G401 (cell line): ENCODE measurements around the gene BASP1. TPM values are rescaled to one million over a fixed set of nuclear protein-coding genes. Genes with fewer than 3 reads are reported as not detected.
A peak's percentile ranks its signal among the peaks of the same experiment; 100 is the strongest.
"Not testable (repeated sequence)": the region's sequence is repeated elsewhere in the genome, so short reads cannot be mapped to it uniquely, and the experiment has no call there.

Source experiments
- DNase-seq: peaks from one replicate; pipeline ENCODE4 v3.0.0-alpha.2; 2015; ENCODE audit warnings: low spot score
- in situ Hi-C: cut with HindIII; loops from 2 replicates; pipeline ENCODE4 v1.10.0; 2016; ENCODE audit warnings: low sequenced_read_pairs, mixed read lengths
- total RNA-seq: library from RNA; depleted of rRNA; stranded (reverse); fragments of >200 nt; shearing (Covaris generic); gene quantifications from 2 replicates; pipeline ENCODE4 v1.2.3, GENCODE V29; 2014

BASP1 gene
- total RNA-seq, 1 experiment from 2014 or later, result not detected

DNA sequence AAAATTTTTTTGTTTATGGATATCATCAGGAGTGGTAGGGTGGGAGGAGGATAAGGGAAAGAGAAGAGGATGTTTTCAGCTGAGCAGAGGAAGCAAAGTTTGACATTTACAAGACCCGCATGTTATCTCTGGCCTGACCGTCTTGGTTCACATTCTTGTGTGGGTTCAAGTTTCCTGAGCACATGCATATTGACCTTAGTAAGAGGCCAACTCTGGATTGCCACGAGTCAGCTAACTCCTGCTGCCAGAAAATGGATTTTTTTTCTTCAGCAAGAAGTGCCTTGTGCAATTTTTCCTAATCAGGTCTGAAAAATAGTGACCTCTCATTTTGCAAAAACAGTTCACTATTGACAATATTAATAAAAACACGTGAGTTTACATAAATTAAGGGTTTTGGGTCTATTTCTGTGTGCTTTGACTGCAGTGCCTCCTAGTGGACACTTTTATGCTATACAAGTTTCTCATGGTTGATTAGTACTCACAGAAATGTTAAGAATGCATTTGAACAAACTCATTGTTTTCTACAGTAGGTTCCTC, 27.1 kb upstream of the BASP1 start:
- in situ Hi-C loops, result no loop called here
- peak; percentile 45 for DNase-seq

DNA sequence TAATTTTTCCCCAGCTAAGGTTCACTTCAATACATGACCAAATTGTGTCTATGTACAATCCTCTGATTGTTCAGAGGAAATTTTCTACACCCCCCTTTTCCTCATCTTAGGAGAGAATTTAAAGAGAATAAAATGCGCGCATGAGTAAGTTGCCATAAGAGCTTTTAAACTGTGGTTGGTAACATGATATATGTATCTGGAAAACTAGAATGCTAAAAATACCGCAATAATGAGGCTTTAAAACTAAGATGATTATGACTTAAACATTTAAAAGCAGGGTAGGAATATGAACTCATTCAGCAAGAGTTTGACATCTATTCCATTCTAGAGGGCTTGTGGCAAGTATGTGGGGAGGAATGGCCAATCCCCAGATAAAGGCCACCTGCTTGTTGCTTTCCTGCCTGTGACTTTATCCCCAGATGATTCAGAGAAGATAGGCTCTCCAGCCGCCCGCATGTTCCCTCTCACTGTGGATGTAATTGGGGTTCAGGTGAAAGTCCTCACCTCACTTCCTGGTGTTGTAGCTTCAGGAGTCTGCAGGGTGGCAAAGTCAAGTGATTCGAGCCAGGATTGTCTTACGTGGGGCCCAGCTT, 26.5 kb upstream of the BASP1 start:
- no peak for DNase-seq
- in situ Hi-C loops, result no loop called here

DNA sequence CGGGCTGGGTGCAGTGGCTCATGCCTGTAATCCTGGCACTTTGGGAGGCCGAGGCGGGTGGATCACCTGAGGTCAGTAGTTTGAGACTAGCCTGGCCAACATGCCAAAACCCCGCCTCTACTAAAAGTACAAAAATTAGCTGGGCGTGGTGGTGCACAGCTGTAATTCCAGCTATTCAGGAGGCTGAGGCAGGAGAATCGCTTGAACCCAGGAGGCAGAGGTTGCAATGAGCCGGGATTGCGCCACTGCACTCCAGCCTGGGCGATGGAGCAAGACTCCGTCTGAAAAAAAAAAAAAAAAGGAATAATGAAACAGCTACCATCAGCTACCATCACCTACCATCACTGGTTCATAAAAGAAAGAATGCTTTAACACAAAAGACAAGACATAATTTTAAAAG, 25.9 kb upstream of the BASP1 start:
- DNase-seq, in situ Hi-C loops: not testable (repeated sequence)

DNA sequence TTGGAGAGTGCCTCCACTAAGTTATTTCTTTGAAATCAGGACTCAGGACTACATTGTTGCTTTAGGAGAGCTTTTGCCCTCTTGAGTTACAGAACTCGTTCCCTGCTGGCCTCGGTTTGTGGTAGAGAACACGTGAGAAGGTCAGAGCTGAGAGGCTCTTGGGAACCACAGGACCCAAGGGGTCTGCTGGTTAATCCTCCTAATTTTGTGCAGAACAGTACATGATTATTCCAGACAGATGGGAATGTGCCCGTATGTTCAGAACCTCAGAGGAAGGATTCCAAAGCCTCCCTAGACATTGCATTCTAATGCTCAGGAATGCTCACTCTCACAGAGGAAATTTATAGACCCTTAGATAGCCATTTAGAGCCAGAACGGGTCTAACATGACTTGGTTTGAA, 25.2 kb upstream of the BASP1 start:
- no peak for DNase-seq
- in situ Hi-C loops, result no loop called here

DNA sequence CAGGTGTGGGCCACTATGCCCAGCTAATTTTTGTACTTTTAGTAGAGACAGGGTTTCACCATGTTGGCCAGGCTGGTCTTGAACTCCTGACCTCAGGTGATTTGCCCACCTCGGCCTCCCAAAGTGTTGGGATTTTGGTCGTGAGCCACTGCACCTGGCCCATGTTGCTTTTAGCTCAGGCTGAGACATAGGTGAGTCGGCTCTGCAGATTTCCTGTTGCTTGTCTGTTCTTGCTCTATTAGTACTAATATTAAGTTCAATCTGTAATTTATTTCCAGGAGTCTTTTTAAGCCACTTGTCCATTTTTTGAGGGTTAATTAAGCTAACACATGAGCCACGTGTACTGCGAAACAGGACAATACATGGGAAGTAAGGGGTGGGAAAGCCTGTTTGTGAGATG, 21.4 kb upstream of the BASP1 start:
- in situ Hi-C loops, result no loop called here
- no peak for DNase-seq

DNA sequence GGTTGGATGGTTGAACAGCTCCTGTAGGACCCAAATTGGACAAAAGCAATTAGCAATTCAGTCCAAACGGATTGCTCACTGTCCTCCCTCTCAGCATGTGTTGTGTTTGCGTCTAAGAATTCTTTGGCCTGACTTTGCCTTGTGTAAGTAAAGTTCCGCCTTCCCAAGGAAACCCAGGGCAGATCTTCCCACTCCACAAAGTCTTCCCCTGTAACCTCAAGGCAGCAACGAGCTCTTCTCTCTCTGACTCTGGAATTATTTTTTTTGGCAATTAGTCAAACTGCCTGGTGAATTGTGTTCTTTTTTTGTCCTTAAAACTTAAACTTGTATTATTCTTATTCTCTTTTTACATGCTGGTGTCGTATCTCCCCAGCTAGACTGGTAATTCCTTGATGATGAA, 20.7 kb upstream of the BASP1 start:
- in situ Hi-C loops, result no loop called here
- DNase-seq, result no peak

DNA sequence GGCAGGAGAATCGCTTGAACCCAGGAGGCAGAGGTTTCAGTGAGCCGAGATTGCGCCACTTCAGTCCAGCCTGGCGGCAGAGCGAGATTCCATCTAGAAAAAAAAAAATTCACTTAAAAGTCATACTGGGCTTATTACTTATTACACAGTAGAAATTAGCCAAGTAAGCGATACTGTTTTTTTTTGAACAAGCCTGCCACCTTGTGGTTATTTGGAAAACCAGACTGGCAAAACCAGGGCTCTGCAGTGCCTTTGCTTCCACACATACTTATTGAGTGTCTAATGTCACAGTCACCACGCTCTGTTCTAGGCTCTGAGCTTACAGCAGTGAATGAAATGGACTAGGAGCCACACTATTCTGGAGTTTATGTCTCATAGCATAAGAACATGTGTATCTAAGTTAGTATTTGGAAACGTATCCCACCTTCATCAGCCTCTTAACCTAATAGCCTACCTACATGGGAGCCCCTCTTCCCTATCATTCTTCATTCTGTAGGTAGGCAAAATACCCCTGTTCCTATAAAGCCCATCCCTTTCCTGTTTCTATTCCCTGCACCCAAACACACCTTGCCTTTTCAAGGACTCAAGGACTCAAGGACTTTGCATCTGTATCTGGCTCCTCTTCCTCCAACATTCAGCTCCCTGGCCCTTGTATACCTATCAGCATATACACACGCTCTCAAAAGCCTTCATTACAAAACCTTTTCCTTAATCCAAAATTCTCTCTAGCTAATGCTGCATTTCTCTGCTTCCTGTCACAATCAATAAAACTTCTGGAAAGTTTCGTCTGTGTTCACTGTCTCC, 13.9 kb upstream of the BASP1 start:
- in situ Hi-C loops, result no loop called here
- DNase-seq, result peak; percentile 84

DNA sequence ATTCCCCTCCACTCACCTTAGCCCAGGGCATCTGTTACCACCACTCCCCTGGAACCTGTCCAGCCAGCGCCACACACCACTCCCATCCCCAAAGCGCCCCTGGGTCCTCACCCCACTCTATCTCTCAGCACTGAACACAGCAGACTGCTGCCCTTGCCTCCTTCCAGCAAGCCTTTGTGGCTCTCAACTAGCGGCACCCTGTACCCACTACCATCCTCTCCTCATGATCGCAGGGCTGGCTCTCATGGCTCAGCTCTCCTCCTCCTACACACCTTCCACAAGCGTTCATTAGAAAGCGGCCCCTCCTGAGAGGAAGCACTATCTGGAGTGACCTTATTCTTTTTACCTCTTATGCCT, 13.3 kb upstream of the BASP1 start:
- DNase-seq, result no peak
- in situ Hi-C loops, result no loop called here

DNA sequence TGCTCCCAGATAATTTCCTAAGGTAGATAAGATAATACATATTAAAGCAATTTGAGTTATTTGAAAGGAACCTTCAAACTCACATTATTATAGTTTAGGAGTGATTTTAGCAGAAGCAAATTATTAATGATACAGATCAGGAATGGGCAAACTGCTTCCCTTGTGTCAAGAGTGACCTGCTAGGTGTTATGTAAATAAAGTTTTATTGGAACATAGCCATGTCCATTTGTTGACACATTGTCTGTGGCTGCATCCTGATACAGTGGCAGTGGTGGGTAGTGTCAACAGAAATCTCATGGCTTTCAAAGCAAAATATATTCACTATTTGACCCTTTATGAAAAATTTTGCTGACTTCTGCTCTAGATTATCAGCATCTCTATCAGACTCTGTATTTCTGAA, 11.4 kb upstream of the BASP1 start:
- in situ Hi-C loops, result no loop called here
- DNase-seq, result no peak

DNA sequence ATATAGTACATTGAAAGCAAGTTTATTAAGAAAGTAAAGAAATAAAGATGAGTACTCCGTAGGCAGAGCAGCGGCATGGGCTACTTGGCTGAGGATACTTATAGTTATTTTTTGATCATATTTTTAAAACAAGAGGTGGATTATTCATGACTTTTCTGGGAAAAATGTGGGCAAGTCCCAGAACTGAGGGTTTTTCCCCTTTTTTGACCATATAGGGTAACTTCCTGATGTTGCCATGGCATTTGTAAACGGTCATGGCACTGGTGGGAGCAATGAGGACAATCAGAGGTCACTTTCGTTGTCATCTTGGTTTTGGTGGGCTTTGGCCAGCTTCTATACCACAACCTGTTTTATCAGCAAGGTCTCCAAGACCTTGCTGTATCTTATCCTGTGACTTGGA, 5.2 kb upstream of the BASP1 start:
- no peak for DNase-seq
- in situ Hi-C loops, result no loop called here

DNA sequence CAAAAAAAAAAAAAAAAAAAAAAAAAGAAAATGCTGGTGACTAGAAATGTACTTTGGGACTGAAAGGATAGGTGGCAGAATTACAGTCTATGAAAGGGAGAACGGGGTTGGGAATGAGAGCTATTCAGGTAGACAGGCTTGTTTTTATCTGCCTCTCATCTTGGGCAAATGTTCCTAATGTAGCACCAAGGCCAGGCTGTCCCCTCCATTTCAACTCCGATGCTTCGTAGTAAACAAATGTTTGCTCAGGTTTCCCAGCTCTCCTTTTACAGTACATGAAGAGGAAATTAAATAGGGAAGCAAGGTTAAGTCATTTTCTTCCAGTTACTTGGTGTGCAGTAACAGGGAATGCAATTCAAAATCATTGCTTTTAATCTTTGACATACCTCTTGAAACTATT, 4.4 kb upstream of the BASP1 start:
- peak; percentile 45 for DNase-seq
- in situ Hi-C loops, result no loop called here

DNA sequence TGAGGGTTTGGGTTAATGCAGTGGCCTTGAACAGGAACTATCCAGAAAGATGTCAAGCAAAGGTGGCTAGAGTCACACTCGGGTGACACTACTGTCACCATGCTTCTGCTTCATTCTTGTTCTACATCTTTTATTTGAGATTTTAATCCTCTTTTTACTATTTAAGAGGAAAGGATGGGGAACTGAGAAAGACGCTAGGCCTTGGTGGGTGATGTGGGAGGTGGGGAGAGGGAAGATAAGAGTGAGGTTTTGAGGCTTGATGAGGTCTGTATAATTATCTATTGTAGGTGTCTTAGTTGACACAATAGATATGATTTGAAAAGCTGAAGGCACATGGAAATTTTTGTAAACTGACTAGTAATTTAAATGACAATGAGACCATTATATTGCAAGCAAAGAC, 3.5 kb upstream of the BASP1 start:
- in situ Hi-C loops, result no loop called here

DNA sequence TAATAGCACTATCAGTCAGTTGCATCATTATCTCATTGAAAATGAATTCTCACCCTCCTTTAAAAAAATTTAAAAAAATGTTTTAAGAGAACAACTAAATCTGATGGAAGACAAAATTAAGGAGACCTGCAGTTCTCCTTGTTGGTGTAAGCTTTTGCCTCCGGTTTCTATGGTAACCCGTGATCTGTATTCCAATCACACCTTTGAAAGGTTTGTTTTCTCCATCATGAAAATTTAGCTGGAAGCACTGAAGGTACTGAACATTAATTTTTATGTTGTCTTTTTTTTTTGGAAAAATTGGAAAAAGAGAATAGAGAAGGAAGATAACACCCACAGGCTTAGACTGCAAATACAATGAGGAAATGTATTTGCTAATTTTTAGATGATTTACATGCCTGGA, 2.5 kb upstream of the BASP1 start:
- in situ Hi-C loops, result no loop called here
- peak; percentile 38 for DNase-seq

More for the DNA sequence above, 3.5 kb upstream of the BASP1 start:
- DNase-seq, result peak; percentile 26

DNA sequence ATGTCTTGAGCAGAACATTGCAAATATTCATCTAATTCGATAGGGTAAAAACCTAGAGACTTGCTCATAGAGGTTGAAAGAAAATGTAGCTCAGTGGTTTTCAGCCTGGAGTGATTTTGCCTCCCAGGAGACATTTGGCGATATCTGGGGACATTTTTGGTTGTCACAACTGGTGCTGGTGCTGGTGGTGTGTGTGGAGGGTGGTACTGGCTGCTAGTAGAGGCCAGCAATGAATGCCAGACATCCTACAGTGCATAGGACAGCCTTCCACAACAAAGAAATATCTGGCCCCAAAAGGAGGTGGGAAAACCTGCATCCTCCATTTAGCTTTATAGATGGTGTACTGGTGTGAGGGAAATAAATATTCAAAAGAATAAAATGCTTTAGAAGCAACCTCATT, 2.1 kb upstream of the BASP1 start:
- DNase-seq, result peak; percentile 18
- in situ Hi-C loops, result no loop called here

DNA sequence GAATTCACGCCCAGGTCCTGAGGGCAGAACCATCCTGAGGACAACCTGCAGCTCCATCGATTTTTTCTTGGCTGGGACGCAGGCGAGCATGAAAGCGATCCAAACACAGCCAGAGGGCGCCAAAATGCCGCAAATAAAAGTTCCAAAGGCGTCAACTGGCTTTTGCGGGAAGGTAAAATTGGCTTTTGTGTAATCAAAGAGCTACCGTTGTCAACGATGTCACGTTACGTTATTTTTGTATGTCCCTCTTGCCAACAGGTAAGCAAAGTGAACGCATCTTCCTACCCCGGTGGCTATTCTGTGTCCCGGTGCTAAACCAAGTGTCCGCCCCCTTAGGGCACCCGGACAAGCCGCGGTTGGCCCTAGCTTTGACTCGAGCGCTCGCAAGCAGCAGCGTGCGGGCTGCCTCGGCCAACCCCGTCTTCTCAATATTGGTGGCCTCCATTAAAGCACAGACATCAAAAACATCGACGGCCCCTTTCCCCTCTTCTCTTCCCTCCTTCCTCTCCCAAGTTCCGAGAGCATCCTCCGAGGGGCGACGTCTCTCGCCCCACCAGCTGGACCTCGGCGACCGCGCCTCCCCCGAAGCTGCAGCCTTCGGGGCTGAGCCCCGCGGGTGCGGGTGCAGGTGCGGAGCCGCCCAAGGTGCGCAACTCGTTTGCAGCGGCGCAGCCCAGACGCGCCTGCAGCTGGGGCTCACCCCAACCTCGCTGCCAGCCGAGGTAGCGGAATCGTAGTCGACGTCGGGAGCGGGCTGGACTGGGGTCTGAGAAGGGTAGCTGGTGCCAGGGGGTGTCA, 1.1 kb upstream of the BASP1 start:
- in situ Hi-C loops, result no loop called here

DNA sequence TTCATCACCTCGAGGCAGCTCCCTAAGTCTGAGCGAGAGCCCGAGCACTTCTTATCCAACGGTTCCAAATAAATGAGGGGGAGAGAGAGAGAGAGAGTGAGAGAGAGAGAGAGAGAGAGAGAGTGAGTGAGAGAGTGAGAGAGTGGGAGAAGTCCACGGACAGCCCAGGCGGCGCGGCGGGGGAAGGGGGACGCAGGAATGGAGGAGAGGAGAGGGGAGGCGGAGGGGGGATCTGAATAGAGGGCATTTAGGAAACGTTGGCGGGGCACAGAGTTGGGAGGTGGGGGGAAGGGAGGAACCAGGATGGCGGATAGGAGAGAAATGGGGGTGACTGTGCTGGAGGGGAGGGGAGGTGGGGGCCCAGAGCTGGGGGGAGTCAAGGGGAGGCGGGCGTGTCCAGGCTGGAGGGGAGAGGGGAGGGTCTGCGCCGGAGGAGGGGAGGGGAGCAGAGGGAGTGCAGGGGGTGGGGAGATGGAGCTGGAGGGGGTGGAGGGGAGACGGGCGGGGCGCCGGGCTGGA, 398 bp upstream of the BASP1 start:
- in situ Hi-C loops, result no loop called here
- DNase-seq, result peak; percentile 38

More for the DNA sequence above, 1.1 kb upstream of the BASP1 start:
- peak; percentile 91 for DNase-seq

DNA sequence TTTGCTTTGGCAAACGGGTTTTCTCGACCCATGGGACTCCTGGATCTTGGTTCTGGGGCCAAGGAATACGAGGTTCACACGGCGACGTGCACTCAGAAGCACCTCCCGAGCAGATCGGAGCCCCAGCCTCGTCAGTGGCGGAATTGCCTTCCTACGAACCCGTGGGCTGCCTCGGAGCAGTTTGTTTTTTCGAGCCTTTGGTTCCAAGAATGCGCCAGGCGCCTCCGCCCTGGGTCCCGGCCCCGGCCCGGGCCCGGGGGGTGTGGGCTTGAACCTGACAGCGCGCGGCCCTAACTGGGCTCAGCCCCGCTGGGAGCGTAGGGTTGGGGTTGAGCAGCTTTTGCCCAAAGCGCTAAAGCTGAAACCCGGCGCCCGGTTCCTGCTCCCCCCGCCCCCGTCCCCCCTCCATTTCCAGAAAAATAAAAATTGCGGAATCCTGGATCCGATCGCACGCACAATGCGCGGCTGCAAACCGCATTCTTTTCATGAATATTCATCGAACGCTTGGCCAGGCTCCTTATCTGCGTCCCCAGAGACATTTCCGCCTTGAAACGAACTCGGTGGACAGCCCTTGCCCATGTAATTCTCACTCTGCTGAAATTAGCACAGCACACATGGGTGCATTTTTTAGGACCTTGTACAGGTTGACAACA, 1.0 kb downstream of the BASP1 start:
- in situ Hi-C loops, result no loop called here
- DNase-seq, result peak; percentile 64

DNA sequence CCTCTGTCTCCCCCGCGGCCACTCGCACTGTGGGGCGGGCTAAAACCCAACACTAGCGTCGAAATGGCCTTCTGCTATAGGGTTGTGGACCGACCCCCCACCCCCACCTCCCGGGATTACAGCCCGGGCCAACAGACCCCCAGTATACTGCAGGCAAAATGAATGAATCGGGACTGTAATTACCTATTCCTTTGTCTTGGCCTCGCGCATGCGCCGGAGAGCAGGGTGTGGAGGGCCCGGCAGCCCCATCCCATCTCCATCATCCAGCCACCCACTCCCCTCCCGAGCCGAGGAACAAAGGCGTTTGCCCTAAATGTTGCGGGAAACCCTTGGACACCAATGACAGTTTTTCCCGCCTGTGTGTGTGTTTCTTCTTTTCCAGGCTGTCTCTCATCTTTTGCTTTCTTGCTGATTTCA, 1.6 kb downstream of the BASP1 start:
- peak; percentile 80 for DNase-seq

DNA sequence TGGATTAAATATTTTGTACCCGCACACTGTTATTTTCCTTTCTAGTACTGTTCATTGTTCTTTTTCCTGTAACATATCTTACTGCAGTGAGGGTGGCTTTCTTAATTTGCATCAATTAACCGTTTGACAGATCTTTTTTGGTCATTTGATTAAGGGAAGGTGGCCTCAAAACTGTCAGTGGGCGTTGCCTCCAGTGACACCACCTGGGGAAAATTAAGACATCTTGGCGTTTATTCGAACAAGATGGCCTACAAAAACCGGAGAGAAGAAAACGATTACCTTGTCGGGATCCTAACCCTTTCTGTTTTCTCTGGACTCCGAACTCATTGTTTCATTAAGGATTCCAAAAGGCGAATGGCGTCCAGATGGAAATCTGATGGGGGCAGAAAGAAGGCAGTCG, 2.0 kb downstream of the BASP1 start:
- DNase-seq, result peak; percentile 68
- in situ Hi-C loops, result no loop called here

More for the DNA sequence above, 1.6 kb downstream of the BASP1 start:
- in situ Hi-C loops, result no loop called here
